BE2C (cell line): ENCODE data around the gene CD79A. TPM values are rescaled to one million over a fixed set of nuclear protein-coding genes. Genes with fewer than 3 reads are reported as not detected.

Experiments
- DNase-seq: peaks from one replicate; pipeline ENCODE4 v3.0.0-alpha.2; 2020
- H3K27me3 ChIP-seq: fragments of 250-450 bp; sonication (Bioruptor Pico); 2 replicates; pipeline ENCODE4 v1.5.1; 2020; ENCODE audit warnings: mild to moderate bottlenecking
- H3K36me3 ChIP-seq: fragments of 250-450 bp; sonication (Bioruptor Pico); 2 replicates; pipeline ENCODE4 v1.5.1; 2020; ENCODE audit warnings: mild to moderate bottlenecking
- H3K4me1 ChIP-seq: fragments of 250-450 bp; sonication (Bioruptor Pico); 2 replicates; pipeline ENCODE4 v1.5.1; 2020
- H3K4me3 ChIP-seq: 2 replicates; pipeline ENCODE4 v1.5.1; 2011; ENCODE audit warnings: low read depth, low read length
- H3K9me3 ChIP-seq: fragments of 250-450 bp; sonication (Bioruptor Pico); 2 replicates; pipeline ENCODE4 v1.5.1; 2020
- CTCF ChIP-seq: IDR thresholded peaks from 2 replicates; pipeline ENCODE4 v1.5.1; 2012; ENCODE audit warnings: mild to moderate bottlenecking, low read depth, low read length
- polyA plus RNA-seq: library from polyadenylated mRNA; unstranded; fragments of >200 nt; gene quantifications from one replicate; pipeline ENCODE4 v1.2.1, GENCODE V29; 2012; ENCODE audit warnings: low read depth, missing spikeins; ENCODE audit not compliant: insufficient read length, insufficient read depth

Gene CD79A
- polyA plus RNA-seq, result not detected

DNA sequence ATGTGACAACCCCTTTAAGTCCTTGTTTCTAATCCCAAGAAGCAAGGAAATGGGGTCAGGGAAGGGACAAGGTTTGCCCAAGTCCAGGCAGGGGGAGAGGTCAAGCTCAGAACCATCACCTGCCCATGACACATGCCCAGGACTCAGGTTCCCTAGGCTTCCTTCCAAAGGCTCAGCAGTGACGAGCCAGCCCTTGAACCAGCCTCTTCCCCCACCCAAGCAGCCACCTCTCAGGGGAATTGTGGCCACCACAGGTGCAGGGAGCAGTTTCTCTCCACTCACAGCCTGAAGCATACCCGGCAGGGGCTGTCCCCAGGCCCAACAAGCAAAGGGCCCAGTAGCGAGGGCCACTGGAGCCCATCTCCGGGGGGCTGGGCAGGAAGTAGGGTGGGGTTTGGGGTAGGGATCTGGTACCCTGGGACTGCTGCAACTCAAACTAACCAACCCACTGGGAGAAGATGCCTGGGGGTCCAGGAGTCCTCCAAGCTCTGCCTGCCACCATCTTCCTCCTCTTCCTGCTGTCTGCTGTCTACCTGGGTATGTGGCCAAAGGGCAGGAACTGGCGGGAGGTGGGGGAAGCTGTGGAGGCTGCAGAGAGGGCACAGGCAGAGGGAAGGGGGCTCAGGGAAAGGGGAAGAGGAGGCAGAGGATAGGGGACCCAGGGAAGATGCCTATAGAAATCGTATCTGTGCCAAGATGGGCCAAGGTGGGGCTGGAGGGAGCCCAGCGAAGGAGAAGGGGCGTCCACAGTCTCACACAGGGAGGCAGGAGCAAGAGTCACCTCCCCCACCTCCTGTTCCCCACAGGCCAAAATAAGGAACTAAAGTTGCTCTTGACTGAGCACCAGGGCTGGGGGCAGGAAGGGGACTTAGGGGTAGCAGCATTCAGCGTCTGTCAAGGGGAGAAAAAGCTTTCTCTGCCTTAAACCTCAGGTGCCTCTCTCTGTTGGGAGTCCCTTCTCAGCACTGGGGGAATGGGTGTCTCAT, at the start of gene CD79A:
CD79A (plus strand) TSS at position 433 of the 986 bp plus-strand sequence; CDS start at position 459, 26 bp downstream.
- no peak for DNase-seq
- no peaks in the 10 kb centered on the region for H3K4me1 ChIP-seq
- peaks cover 4% of the 10 kb centered on the region for H3K36me3 ChIP-seq
- peaks cover 6% of the 10 kb centered on the region; the same call in 1 of the 2 replicates for H3K27me3 ChIP-seq
- no peak for TF ChIP-seq CTCF
- no peaks in the 10 kb centered on the region for H3K9me3 ChIP-seq
- H3K4me3 ChIP-seq, result no peak within 1 kb of the TSS

GRCh38 chr19:41837981-41838708, 38.9 kb upstream of the CD79A start:
- Histone ChIP-seq H3K36me3 (no peaks in the 10 kb centered on the region), H3K4me1 (no peaks in the 10 kb centered on the region), H3K9me3 (0 out of 2 replicates have a peak, but pooled peaks cover 2% of the 10 kb centered on the region), H3K27me3 (peaks cover 58% of the 10 kb centered on the region), H3K4me3 (no peak overlapping the region)
- TF ChIP-seq CTCF, result no peak
- no peak for DNase-seq

DNA sequence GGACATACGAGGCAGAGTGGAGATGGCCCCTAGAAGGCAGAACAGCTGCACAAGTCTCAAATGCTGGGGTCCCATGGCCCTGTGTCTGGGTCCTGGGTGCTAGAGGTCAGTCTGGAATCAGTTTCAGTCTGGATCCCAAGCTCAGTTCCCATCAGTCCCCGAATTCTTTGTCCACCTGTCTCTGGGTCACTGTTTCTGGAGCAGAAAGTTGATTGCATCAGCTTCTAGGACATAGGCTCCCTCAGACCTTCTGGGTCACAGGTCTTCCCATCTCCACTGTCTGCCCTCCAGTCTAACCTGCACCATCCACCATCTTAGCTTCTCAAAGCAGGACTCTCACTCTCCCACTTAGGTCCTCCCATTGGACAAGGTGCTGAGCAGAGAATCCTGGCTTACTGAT, 37.9 kb upstream of the CD79A start:
- no peak for TF ChIP-seq CTCF
- no peak for DNase-seq
- H3K36me3 ChIP-seq, result no peaks in the 10 kb centered on the region
- H3K9me3 ChIP-seq, result 0 out of 2 replicates have a peak, but pooled peaks cover 2% of the 10 kb centered on the region
- H3K4me3 ChIP-seq, result no peak overlapping the region
- peaks cover 56% of the 10 kb centered on the region for H3K27me3 ChIP-seq
- no peaks in the 10 kb centered on the region for H3K4me1 ChIP-seq

DNA sequence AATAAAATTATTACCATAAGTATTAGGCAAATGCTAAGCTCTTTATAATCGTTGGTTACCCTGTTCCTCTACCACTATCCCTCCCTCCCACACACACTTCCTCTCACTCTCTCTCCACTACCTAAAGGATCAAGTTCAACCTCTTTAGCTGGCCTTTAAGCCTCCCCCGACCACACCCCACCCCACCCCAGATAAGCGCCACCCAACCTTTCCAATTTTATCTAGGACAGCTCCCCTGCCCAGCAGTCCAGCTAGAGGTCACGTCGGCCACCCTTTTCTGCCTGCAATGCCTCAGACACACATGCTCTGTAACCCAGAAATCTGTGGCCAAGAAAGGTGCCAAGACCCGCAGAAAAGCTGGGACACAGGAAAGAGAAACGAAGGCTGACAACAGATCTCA, 33.7 kb upstream of the CD79A start:
- no peak for TF ChIP-seq CTCF
- H3K4me3 ChIP-seq, result no peak overlapping the region
- H3K9me3 ChIP-seq, result no peaks in the 10 kb centered on the region
- H3K27me3 ChIP-seq, result peaks cover 21% of the 10 kb centered on the region
- no peak for DNase-seq
- H3K36me3 ChIP-seq, result no peaks in the 10 kb centered on the region
- no peaks in the 10 kb centered on the region for H3K4me1 ChIP-seq

DNA sequence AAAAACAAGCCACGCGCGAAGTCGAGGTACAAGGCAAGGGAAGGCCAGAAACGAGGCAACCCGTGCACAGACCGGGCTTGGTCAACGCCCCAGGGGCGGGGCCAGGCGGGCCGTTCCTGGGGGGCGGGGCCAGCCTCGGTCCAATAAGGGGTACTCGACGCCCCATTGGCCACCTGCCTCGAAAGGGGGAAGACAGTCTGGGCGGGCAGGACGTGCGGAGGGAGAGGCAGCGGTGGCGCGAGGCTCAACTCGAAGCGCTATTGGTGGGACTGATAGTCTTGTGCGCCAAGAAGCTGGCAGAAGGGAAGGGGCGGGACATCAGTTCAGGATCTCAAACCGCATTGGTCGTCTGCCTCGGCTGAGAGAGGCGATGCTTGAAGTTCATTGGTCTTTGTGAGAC, 32.5 kb upstream of the CD79A start, which contains the start of gene LYPD4:
LYPD4 (minus strand) TSS at position 83 of the 400 bp plus-strand sequence. CDS start 5,398 bp downstream, outside the sequence.
- no peak for DNase-seq
- Histone ChIP-seq H3K4me3 (no peak within 1 kb of the TSS), H3K9me3 (no peaks in the 10 kb centered on the region), H3K4me1 (no peaks in the 10 kb centered on the region), H3K27me3 (peaks cover 21% of the 10 kb centered on the region), H3K36me3 (no peaks in the 10 kb centered on the region)
- TF ChIP-seq CTCF, result no peak

- Histone ChIP-seq H3K36me3 (no peaks in the 10 kb centered on the region), H3K27me3 (peaks cover 22% of the 10 kb centered on the region), H3K9me3 (no peaks in the 10 kb centered on the region), H3K4me1 (no peaks in the 10 kb centered on the region), H3K4me3 (no peak within 1 kb of the TSS)
- TF ChIP-seq CTCF, result no peak
- DNase-seq, result no peak
Measured at GRCh38 chr19:41845001-41845050, 32.3 kb upstream of the CD79A start, which contains the start of gene DMRTC2. Gene DMRTC2 (plus strand): TSS chr19:41845042. CDS start chr19:41847429, 2,387 bp downstream.
